ENCODE measurements around the gene KLHL25.
"Not testable (repeated sequence)": the region's sequence is repeated elsewhere in the genome, so short reads cannot be mapped to it uniquely, and the experiment has no call there.

Gene KLHL25, protein sequence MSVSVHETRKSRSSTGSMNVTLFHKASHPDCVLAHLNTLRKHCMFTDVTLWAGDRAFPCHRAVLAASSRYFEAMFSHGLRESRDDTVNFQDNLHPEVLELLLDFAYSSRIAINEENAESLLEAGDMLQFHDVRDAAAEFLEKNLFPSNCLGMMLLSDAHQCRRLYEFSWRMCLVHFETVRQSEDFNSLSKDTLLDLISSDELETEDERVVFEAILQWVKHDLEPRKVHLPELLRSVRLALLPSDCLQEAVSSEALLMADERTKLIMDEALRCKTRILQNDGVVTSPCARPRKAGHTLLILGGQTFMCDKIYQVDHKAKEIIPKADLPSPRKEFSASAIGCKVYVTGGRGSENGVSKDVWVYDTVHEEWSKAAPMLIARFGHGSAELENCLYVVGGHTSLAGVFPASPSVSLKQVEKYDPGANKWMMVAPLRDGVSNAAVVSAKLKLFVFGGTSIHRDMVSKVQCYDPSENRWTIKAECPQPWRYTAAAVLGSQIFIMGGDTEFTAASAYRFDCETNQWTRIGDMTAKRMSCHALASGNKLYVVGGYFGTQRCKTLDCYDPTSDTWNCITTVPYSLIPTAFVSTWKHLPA

DNA sequence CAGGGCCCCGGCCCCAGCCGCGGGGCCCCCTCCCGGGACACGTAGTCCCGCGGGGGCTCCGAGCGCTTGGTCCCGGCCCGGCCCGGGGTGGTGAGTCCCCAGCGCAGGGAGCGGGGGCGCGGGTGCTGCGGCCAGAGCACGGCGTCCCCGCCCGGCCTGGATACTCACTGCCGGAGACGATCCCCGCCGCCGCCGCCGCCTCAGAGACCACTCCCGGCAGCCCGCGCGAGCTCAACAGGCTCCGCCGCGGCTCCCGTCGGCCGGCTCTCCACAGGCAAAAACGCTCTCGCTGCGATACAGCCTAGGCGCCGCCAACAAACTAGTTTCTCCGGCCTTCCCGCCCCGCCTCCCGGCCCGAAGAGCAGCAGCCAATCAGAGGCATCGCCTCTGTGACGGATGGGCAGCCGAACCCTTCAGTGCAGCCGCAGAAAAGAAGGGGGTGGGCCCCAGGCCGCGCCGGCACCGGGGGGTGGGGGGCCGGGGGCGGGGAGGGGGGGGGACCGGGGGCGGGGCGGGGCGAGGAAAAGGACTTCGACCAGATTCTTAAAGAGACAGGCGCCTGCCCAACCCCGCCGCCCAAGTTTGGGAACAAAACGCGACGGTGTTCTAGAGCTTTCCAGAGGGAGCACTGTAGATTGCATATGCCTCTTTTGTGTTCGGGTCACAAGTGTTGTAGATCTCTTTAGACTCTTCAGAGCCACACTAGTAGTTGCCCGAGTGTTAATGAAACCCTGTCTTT is at the start of gene KLHL25:
Gene KLHL25, minus strand, starts transcription at position 328 of the 739 bp plus-strand sequence. CDS start 25,115 bp downstream, outside the sequence.
- peak; percentile 84 for DNase-seq (ENCODE audit: low read depth)

DNA sequence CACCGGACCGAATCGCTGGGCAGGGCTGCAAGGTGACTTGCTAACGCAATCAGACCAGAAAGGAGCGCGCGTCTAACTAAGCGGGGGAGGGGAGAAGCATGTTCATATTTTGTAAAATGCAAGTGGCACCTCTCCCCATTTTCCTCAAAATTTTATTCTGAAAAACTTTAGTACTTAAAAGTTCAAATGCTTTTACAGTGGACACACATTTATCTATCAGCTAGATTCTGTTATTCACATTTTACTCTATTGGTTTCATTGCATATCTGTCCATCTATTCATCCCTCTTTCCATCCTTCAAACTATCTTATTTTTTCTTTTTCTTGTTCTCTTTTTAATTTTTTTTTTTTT is 46.1 kb upstream of the KLHL25 start:
- DNase-seq (ENCODE audit: low read depth) = no peak

DNA sequence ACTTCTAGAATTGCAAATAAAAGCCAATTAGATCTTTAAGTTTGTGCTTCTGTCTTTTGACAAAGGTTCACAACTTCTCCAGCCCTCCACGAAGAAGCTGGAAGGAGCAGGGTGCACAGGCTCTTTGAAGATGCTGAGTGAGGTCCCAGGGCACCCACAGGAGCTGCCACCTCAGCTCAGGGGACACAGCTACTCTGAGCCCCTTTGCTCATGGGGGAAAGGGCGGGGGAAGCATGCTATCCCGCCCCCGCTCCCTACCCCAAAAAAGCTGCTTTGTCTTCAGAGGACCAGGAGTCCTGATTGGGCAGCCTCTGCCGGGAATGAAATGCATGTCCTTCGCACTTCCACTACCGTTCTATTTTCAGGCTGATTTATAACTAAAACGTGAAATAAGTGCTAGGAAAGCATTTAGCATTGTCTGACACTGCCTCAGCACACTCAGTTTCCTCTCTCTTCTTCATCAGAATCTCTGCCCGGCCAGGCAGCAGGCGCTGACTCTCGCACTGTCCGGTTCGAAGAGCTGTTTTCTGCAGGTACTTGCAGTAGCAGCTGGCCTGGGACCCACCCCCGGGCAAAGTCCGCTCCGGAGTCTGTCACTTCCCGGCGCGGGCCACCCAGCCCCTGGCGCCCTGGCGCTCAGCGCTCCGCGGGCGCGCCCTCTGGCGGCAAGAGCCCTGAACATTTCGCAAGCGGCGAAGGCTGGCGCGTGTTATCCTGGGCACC is 45.5 kb upstream of the KLHL25 start:
- DNase-seq (ENCODE audit: low read depth) = peak; percentile 73

DNA sequence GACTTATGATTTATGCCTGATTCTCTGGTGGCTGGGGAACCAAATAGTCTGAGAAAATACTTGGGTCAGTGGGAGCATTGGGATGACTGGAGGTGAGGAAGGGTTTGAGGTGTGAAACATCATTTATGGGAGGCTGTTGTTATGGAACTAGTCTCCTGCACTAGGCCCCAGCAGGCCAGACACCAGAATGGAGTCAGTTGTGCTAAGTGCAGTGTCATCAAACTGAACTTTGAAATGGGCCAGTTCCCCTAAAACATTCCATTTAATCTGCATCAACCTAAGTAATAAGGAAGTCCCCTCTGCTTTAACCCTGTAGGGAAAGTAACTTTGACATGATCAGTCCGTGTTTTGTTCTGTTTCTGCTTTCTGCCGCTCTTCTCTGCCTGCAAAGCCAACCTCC is 44.9 kb upstream of the KLHL25 start:
- DNase-seq (ENCODE audit: low read depth) = no peak

DNA sequence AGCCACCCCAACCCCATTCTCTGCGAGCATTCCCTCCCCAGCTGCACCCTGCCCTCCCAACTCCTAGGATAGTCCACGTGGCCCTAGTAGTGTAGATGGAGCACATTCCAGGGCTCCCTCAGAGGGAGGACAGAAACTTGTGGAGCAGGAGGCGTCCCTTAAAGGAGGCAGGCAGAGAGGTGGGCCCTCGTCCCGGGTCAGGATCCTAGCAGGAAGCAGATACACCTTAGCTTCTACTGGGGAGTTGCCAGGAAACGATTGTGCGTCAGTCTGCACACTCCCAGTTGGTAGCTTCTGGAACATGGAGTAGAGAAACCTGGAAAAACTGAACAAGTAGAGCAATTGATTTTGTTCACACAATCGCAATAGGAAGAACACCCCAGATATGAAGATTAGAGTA is 43.9 kb upstream of the KLHL25 start:
- DNase-seq (ENCODE audit: low read depth) = no peak

DNA sequence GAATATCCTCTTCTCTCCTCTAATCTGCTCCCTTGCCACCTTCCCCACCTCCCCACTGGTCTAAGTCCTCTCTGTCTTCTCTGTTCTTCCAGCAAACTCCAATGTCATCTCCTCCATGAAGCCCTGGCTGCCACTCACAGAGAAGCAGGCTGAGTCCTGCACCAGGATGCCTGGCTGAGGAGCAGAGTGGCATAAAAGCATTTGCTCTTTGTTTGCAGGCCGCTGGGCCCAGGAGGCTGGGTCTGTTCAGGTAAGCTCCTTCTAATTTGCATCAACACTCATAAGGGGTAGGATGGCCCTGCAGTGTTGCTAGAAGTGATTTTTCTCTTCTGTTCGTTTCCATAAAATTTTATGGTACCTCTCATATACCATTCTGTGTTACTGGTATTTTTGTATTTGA is 43.2 kb upstream of the KLHL25 start:
- DNase-seq (ENCODE audit: low read depth) = no peak

DNA sequence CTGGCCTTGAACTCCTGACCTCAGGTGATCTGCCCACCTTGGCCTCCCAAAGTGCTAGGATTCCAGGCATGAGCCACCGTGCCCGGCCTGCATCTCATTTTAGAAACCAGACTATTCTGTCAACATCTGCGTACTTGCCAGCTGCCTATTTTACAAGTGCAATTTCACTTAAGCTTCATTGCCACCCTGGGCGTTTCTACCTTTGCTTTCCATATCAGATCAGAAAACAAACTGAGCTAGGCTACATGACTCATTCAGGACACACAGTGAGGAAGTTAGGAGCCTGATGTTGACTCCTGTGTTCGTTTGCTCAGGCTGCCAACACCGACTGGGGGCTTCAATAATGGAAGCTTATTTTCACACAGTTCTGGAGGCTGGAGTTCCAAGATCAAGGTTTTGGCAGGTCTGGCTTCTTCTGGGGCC is 42.3 kb upstream of the KLHL25 start:
- no peak for DNase-seq (ENCODE audit: low read depth)

DNA sequence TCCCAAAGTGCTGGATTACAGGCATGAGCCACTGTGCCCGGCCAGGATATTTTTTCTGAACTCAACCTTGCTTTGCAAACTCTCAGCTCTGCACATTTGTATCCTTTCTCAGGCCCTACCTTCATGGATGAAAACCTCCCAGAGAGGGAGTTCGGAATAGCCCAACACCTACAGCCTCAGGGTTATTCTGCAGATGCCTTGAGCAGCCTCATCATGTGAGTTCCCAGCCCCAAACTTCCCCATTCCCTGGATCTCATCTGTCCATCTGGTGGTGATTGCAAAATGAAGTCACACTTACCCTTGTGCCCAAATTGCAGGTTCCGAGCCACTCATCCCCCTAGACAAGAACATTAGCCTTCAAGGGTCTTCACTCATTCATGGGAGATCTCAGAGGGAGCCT is 39.9 kb upstream of the KLHL25 start:
- DNase-seq (ENCODE audit: low read depth) = no peak

DNA sequence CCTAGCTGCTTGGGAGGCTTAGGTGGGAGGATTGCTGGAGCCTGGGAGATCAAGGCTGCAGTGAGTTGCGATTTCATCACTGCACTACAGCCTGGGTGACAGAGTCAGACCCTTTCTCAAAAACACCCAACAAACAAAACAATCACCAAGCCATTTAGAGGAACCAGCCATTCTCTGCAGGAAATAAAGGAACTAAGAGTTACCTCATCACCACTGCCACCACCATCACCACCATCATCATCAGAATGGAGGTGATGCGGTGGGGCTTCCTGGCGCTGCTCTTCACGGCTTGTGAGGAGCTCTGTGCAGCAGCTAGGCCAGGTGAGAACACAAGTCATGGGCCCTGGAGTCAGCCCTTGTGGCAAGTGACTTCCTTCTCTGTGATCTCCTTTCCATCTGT is 37.7 kb upstream of the KLHL25 start:
- no peak for DNase-seq (ENCODE audit: low read depth)

DNA sequence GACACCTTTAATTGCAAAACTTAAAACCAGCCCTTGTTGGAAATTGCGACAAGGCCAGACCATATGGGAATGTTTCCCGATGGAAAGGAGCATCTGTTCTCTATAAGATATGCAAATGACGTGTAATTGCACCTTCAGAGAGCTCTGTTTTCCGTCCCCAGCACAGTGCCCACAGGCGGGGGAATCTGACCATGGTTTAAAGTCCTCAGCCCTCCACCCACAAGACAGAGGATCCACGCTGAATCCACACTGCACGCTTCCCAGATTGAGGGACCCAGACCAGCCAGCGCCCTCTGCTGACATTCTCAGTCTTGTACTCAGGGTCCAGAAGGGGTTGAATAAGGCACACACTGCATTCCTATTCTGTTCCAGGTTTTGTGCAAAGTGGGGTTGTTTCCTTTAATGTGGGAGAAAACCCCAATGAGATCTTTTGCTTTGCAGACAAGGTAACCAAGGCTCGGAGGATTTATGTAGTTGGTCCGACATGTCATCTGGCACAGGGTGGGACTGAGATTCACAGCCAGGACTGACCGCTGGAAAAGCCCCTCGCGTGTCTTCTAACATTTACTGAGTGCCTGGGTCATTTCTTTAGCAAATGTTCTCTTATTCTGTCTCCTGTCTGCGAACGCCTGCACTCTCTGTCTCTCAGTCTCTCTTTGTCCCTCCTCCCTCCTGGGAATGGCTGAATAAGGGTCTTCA is 36.8 kb upstream of the KLHL25 start:
- peak; percentile 5 for DNase-seq (ENCODE audit: low read depth)

DNA sequence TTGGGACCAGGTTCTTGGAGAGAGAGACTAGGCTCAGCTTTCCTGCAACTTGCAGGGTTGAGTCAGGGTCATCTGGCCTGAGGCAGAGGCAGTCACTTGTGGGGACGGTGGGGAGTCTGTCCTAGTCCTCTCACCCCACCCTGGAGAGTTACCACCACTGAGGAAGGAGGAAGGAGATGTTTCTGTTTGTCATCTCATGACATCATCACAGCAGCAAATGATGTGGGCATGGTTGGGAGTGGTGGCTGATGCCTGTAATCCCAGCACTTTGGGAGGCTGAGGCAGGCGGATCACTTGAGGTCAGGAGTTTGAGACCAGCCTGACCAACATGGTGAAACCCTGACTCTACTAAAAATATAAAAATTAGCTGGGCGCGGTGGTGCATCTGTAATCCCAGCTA is 35.0 kb upstream of the KLHL25 start:
- not testable (repeated sequence) for DNase-seq (ENCODE audit: low read depth)

DNA sequence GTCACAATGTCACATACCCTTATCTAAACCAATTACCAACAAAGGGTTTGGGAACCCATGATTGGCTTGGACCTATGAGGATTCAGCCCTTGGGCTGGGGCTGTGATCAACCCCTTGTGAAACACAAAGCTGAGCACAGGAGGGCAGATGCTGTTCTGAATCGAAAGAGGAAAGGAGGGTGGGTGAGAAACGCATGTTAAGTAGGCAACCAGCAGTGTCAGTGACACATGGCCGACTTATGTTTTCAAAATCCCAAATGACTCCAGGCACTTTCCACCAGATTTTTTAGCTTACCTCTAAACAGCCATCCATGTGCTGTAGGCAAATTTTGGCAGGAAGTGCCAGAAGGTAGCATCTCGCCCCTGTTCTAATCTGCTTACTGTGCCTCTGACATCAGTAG is 34.1 kb upstream of the KLHL25 start:
- DNase-seq (ENCODE audit: low read depth) = no peak

DNA sequence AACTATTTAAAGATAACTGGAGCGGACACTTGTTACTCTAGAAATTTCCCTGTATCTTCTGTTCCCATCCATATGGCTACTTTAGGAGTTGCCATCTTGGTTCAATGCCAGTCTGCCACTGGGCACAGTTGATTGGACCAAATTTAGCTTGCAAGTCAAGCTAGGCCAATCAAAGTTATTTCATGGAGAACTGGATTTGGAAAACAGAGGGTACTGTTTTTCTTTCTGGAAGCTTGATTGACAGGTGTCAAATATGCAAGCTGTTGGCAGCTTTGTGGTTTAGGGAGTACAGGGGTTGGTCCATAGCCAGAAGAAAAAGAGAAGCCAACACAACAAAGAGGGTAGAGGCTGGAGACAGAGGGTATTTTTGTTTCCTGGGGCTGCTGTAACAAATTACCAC is 33.4 kb upstream of the KLHL25 start:
- no peak for DNase-seq (ENCODE audit: low read depth)

DNA sequence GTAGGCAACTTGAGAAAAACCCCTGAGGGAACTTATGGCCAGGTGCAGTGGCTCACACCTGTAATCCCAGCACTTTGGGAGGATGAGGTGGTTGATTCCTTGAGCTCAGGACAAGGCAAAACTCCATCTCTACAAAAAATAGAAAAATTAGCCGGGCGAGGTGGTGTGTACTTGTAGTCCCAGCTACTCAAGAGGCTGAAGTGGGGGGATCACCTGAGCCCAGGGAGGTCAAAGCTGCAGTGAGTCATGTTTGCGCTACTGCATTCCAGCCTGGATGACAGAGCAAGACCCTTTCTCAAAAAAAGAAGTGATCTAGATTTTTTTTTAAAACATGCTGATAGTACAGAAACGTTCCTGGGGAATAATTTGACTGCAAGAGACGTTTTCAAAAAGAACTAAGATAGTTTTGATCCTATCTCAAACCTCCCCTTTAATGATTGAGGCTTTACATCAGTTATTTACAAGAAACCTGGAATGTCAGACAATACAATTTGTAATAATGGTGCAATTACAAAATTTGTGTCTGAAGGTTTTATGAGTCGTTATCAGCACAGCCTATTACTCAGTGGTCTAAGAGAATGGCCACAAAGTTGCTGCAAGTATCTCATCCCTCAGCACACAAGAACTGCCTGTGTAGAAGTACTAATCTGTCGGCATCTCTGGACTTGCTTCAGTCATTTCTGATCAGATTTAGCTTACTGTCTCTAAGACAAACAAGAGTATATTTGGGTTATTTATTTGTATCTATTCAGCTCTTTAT is 32.2 kb upstream of the KLHL25 start:
- no peak for DNase-seq (ENCODE audit: low read depth)

DNA sequence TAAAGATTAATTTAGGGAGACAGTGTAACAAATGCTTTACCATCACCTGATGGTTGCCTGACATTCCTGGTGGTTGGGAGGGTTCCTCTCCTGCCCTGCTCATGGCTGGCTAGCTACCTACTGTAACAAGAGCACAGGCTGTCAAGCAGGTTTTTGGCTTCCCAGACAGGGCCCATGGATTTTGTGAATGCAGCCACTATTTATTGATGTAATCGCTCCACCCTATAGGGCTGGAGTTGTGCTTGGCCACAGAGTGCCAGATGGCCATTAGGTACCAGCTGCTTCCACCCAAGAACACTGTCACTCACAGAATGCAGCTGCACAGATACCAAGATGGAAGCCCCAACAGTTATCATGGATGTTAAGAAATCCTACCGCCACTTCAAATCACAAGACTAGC is 31.0 kb upstream of the KLHL25 start:
- no peak for DNase-seq (ENCODE audit: low read depth)

DNA sequence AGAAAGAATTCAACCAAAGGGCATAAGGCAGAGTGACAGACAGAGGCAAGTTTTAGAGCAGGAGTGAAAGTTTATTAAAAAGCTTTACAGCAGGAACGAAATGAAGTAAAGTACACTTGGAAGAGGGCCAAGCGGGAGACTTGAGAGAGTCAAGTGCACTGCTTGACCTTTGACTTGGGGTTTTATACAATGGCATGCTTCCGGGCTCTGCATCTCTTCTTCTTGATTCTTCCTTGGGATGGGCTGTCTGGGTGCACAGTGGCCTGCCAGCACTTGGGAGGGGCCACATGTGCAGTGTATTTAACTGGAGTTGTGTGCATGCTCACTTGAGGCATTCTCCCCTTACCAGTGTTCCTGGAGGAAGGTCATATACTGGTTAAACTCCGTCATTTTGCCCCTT is 30.4 kb upstream of the KLHL25 start:
- no peak for DNase-seq (ENCODE audit: low read depth)

DNA sequence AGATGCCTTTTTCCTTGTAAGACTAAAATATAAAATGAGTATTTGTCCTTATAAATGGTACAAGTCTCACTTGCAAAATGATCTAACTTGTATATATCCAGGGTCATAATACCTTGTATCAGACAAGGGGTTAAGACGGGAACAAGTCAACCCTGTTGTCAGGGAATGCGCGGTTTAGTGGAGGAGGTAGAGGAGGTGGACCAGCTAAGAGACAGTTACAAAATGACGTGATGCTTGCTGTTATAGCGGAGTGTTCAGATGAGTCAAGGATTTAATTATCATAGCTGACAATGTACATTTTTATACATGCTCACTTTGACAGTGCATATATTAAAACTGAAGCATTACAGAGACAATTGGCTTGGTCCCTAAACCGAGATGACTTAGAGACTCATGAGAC is 26.8 kb upstream of the KLHL25 start:
- no peak for DNase-seq (ENCODE audit: low read depth)

DNA sequence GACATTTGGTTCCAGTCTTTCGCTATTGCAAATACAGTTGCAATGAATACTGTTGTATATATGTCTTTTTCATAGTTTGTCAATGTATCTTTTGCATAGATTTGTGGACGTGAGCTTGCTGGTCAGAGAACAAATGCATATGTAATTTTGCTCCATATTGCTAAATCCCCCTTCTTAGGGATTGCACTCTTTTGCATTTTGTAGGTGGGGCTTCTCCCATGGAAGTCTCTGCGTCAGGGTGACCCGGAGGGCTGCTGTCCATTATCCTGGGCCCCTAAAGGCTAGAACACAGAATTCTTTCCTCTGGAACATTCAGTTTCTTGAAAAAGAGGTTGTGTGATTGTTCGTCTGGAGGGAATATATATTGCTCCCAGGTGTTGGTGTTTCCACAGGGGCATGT is 25.2 kb upstream of the KLHL25 start:
- DNase-seq (ENCODE audit: low read depth) = no peak

DNA sequence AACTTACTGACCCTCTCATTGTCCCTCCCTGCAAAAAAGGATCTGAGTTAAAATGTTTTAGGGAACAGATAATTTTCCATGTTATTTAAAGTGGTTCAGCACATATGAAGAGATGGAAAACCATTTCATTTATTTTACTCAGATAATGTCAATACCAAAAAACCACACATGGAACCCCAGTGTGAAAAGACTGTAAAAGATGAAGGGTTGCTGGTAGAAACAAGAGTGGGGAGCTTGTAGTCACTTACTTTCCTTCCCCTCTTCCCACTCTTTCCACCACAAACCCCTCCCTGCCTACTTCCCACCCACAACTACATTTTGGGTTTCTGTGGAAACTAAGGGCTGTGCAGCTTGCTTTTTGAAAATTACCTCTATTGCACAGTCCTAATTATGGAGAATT is 18.5 kb upstream of the KLHL25 start:
- DNase-seq (ENCODE audit: low read depth) = no peak

DNA sequence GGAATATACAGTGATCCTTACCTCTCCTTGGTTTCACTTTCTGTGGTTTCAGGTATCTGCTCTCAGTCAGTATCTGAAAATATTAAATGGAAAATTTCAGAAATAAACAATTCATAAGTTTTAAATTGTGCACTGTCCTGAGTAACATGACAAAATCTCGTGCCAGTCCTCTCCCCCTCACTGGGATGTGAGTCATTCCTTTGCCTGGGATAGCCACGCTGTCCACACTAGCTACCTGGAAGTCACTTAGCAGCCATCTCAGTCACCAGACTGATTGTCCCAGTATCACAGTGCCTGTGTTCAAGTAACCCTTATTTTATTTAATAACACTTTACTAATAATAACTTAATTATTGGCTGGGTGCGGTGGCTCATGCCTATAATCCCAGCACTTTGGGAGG is 15.3 kb upstream of the KLHL25 start:
- DNase-seq (ENCODE audit: low read depth) = no peak

DNA sequence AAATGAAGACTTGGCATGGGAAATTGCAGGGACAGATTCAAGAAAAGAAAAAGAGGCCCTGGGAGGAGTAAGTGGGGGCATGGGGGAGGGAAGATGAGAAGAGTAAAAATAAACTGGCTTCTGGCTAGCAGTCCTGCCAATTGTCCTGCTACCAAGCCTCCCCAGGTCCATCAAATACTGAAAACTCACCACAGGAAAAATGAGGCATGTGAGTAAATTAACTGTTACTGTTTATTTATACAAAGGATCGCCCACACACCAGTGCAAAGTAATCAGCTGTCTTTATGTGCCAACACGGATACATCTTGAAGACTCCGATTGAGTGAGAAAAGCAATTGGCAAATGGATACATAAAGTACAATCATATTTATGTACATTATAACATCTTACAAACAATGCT is 10.7 kb upstream of the KLHL25 start:
- DNase-seq (ENCODE audit: low read depth) = no peak

Measured in stimulated activated CD8-positive, alpha-beta memory T cell treated with anti-CD3 and anti-CD28 coated beads, Interleukin-4, amount 100 ng/mL, for 24 hours (primary cell).